Heart left ventricle (tissue), 16 donors: ENCODE data around the gene NAA25. TPM values are rescaled to one million over a fixed set of nuclear protein-coding genes. Genes with fewer than 3 reads are reported as not detected.

Source experiments
- ATAC-seq, 4 donors: fragments of 200-7000 bp; cut with Tn5 transposase; one replicate each; pipeline ENCODE4 v1.9.1; 2020 to 2022; ENCODE audit warnings: moderate library complexity in 4 of 4, mild to moderate bottlenecking in 3 of 4, moderate number of reproducible peaks in 1 of 4
- DNase-seq, 5 donors: peaks; one replicate each; pipeline ENCODE4 v3.0.0-alpha.2; 2020
- H3K27ac ChIP-seq, 12 donors: fragments of 200-600 bp; sonication (generic) in 4 of 12; one replicate each; pipeline versions ENCODE4 v1.5.0 to v1.8.0; 2016 to 2022; ENCODE audit warnings: mild to moderate bottlenecking in 2 of 12
- H3K27me3 ChIP-seq, 9 donors: fragments of 200-600 bp; sonication (generic) in 2 of 9; one replicate each; pipeline versions ENCODE4 v1.5.1 to v1.8.0; 2016 to 2022; ENCODE audit warnings: mild to moderate bottlenecking in 3 of 9
- H3K36me3 ChIP-seq, 9 donors: fragments of 200-600 bp; sonication (generic) in 2 of 9; one replicate each; pipeline versions ENCODE4 v1.5.0 to v1.8.0; 2018 to 2022; ENCODE audit warnings: mild to moderate bottlenecking in 2 of 9
- H3K4me1 ChIP-seq, 12 donors: fragments of 200-600 bp; sonication (generic) in 4 of 12; one replicate each; pipeline versions ENCODE4 v1.5.0 to v1.8.0; 2016 to 2022; ENCODE audit warnings: mild to moderate bottlenecking in 3 of 12
- H3K4me3 ChIP-seq, 12 donors: fragments of 200-600 bp; sonication (generic) in 4 of 12; one replicate each; pipeline versions ENCODE4 v1.5.0 to v1.8.0; 2017 to 2022; ENCODE audit warnings: mild to moderate bottlenecking in 9 of 12, moderate library complexity in 4 of 12
- H3K9me3 ChIP-seq, 12 donors: fragments of 200-600 bp; sonication (generic) in 4 of 12; one replicate each; pipeline versions ENCODE4 v1.5.0 to v1.8.0; 2016 to 2022; ENCODE audit warnings: mild to moderate bottlenecking in 1 of 12
- POLR2A ChIP-seq, 2 donors: fragments of 450-650 bp; IDR thresholded peaks; one replicate each; pipeline ENCODE4 v1.6.1; 2017; ENCODE audit warnings: antibody characterized with exemption in 2 of 2, mild to moderate bottlenecking in 2 of 2, moderate library complexity in 2 of 2
- WGBS, 4 donors: extraction: QIAGEN DNeasy Blood & Tissue Kit in 2 of 4; methylation state at CpG; one replicate each; pipeline versions ENCODE4 v1.1.5 to v1.1.7; 2013 to 2018; 5-methylcytosine and 5-hydroxymethylcytosine counted together
- intact Hi-C, 10 donors: fragments of 100-400 bp; cut with DNase I; formaldehyde crosslinking; loops; one replicate each; pipeline versions ENCODE4 v1.11.1 to v1.14.2; 2022
- polyA plus RNA-seq, 2 donors: library from polyadenylated mRNA; stranded (reverse); fragments of 200-250 nt; gene quantifications; one replicate each; pipeline ENCODE4 v1.2.3, GENCODE V29; 2013
- total RNA-seq, 9 donors: library from RNA; depleted of rRNA in 2 of 9; stranded (reverse); fragments of >200 nt in 2 of 9; fragmentation: NEBNext Ultra II Directional in 3 of 9; extraction: Animal tissue kit (Norgen Biotek cat#: 25700) in 3 of 9; gene quantifications; one replicate each; pipeline versions ENCODE4 v1.1.0 to v1.2.4, GENCODE V29; 2016 to 2023
- TF ChIP-seq, protein P1 (sequence below), 12 donors: fragments of 200-600 bp; sonication (generic) in 4 of 12; IDR thresholded peaks; one replicate each; pipeline versions ENCODE4 v1.5.0 to v1.8.0; 2018 to 2022; ENCODE audit warnings: antibody characterized with exemption in 12 of 12, mild to moderate bottlenecking in 5 of 12
- donor health status: ischemic (EF 13 %, LVEDD 7.1; RV severe dilation, severe dysfunction).
- donor health status: healthy with polysubstance abuse.
- donor health status: DM: no; HTN: yes; CAD: no.
- donor health status: DM: no; HTN: no; CAD: no.
- donor health status: ischemic (EF 25% LVEDD 6.9; RV normal size, moderate dysfunction).
- donor health status: ischemic (EF 25% LVEDD 5.7; RV mildly dilated, moderate dysfunction).
- donor health status: healthy.
- donor health status: DM: yes; HTN: yes; CAD: no.
- donor health status: ischemic (EF 35%, LVEDD 5.7; RV mildly dilated, moderate dysfunction).
- donor health status: nonischemic (EF 11% LVEDD 7.7; RV severe dilation, severe dysfunction).
- donor health status: DM: yes; HTN: yes; CAD: no.
- donor health status: PGD.
- donor health status: ischemic (EF 29% LVEDD 5.4; RV normal size, mild dysfunction).
- donor health status: nonischemic (EF 23%, LVEDD 6.1; RV moderate dilation, normal function).

Gene NAA25
- total and polyA plus RNA-seq, 11 donors = 5.0 to 25.9 (median 14.4) TPM

DNA sequence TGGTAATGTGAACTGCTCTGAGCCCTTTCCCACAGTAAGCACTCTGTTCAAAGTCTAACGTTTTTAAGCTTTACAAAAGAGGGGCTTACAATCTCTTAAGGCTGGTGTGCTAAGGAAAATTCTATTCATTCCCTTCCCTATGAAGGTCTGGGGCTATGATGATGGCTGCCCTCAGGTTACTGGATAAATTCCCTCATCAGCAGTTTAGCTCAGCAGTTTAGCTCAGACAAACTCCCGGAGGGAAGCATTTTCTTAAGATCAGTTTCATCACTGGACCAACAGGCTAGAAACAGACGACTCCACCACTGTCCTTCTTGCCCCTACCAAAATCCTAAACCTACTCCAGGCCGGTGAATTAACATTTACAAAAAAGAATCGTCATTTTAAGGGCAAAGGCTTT, 76.3 kb downstream of the NAA25 start:
- DNase-seq (no peak), ATAC-seq (no peak)
- Histone ChIP-seq H3K27ac (no peak overlapping the region), H3K9me3 (no peaks in the 10 kb centered on the region), H3K36me3 (peaks cover 0 to 100% (median 98%) of the 10 kb centered on the region in 9 donors), H3K27me3 (no peaks in the 10 kb centered on the region), H3K4me3 (no peak overlapping the region), H3K4me1 (no peaks in the 10 kb centered on the region)
- TF ChIP-seq, protein P1, sequence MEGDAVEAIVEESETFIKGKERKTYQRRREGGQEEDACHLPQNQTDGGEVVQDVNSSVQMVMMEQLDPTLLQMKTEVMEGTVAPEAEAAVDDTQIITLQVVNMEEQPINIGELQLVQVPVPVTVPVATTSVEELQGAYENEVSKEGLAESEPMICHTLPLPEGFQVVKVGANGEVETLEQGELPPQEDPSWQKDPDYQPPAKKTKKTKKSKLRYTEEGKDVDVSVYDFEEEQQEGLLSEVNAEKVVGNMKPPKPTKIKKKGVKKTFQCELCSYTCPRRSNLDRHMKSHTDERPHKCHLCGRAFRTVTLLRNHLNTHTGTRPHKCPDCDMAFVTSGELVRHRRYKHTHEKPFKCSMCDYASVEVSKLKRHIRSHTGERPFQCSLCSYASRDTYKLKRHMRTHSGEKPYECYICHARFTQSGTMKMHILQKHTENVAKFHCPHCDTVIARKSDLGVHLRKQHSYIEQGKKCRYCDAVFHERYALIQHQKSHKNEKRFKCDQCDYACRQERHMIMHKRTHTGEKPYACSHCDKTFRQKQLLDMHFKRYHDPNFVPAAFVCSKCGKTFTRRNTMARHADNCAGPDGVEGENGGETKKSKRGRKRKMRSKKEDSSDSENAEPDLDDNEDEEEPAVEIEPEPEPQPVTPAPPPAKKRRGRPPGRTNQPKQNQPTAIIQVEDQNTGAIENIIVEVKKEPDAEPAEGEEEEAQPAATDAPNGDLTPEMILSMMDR (IDR thresholded peaks at IDR 0.05) = no peak
- no peak for TF ChIP-seq POLR2A (IDR thresholded peaks at IDR 0.05)
- intact Hi-C loops = no loop called here
- WGBS, 4 donors = 83 to 90% (median 88%) methylated on average over 5 of the region's 5 CpGs

DNA sequence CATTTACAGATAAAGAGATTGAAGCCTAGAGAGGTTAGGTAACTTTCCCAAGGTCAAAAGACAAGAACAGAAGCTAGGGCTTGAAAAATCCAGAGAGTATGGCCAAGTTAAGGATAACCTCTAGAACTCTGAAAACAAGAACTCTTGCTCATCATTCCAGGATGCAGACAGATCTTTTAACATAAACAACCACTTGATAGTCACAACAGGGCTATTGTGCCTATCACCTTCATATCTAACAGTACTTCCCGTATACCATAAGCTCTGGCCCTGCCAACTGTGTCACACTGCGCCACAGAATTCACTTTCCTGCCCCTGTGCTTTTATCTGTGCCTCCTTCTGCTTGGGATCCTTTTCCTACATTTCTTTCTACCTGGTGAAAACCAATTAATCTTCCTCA, 77.1 kb downstream of the NAA25 start:
- Histone ChIP-seq H3K9me3 (no peaks in the 10 kb centered on the region), H3K4me3 (no peak overlapping the region), H3K36me3 (peaks cover 0 to 98% (median 92%) of the 10 kb centered on the region in 9 donors), H3K27ac (no peak overlapping the region), H3K4me1 (peaks cover 0 to under 1% (median 0%) of the 10 kb centered on the region in 12 donors), H3K27me3 (no peaks in the 10 kb centered on the region)
- no peak for DNase-seq
- intact Hi-C loops = no loop called here
- TF ChIP-seq, protein P1 (IDR thresholded peaks at IDR 0.05) = no peak
- no peak for TF ChIP-seq POLR2A (IDR thresholded peaks at IDR 0.05)
- WGBS, 4 donors = 71 to 76% (median 73%) methylated on average over 2 of the region's 2 CpGs
- no peak for ATAC-seq

DNA sequence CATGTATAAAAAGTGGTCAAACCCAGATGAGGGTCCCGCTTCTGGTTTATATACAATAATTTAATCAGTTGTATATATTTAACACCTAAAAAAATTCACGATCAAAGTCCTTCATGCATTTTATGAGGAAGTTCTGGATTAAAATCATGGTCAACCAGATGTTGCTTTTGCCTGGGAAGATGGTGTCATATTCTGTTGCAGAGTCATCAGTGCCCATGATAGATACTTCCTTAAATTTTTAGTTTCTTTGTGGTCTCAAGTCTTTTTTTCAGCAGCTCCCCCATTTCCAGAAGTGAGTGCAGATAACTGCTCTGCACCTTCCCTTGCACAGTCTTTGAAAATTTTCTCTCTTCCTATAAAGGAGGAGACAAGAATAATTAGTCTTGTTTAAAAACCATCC, 79.3 kb downstream of the NAA25 start:
- WGBS, 4 donors = 92 to 100% (median 95%) methylated on average over 2 of the region's 2 CpGs
- Histone ChIP-seq H3K4me1 (peaks cover 0 to 11% (median 0%) of the 10 kb centered on the region in 12 donors), H3K4me3 (no peak overlapping the region), H3K27ac (no peak overlapping the region), H3K27me3 (no peaks in the 10 kb centered on the region), H3K9me3 (no peaks in the 10 kb centered on the region), H3K36me3 (peaks cover 0 to 89% (median 75%) of the 10 kb centered on the region in 9 donors)
- DNase-seq (no peak), ATAC-seq (no peak)
- TF ChIP-seq, protein P1 (IDR thresholded peaks at IDR 0.05) = no peak
- TF ChIP-seq POLR2A (IDR thresholded peaks at IDR 0.05) = no peak
- intact Hi-C loops = no loop called here

DNA sequence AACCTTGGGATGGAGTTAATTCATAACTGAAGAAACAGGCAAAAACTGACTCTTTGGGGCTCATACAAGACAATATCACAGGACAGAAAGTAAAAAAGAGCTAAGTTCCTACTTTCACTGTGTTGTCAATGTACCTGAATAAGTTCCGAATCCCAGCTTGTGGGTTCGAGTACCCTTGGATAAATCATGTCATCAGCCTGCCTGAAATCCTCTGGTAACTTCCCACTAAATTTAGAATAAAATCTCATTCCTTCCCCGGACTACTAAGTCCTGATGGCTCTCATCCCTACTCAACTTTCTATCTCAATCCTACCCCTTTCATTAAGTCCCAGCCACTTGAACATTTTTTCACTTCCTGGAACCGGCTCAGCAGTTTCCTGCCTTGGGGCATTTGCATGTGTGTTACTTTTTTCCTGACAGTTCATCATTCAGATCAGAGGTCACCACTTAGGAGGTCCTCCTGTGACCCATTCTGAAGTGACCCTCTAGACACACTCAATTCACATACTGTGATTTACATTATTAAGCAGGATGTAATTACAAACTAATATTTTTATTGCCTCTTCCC, 82.7 kb downstream of the NAA25 start:
- ATAC-seq (no peak), DNase-seq (no peak)
- intact Hi-C loops = no loop called here
- H3K27me3 ChIP-seq = no peaks in the 10 kb centered on the region
- peak overlapping the region in 1 of 12 donors; percentile 28 for H3K27ac ChIP-seq
- no peaks in the 10 kb centered on the region for H3K9me3 ChIP-seq
- 62 to 67% (median 63%) methylated on average over 4 of the region's 4 CpGs for WGBS, 4 donors
- peaks cover 0 to 11% (median 0%) of the 10 kb centered on the region in 12 donors for H3K4me1 ChIP-seq
- H3K4me3 ChIP-seq = no peak overlapping the region
- peaks cover 0 to 88% (median 72%) of the 10 kb centered on the region in 9 donors for H3K36me3 ChIP-seq
- no peak for TF ChIP-seq POLR2A (IDR thresholded peaks at IDR 0.05)
- TF ChIP-seq, protein P1 (IDR thresholded peaks at IDR 0.05) = no peak
